ENCODE measurements around the gene NFKBIB. TPM values are rescaled to one million over a fixed set of nuclear protein-coding genes. Genes with fewer than 3 reads are reported as not detected.

The NFKBIB gene
- total RNA-seq, 1 donor from 2014 or later = 21.7 TPM

DNA sequence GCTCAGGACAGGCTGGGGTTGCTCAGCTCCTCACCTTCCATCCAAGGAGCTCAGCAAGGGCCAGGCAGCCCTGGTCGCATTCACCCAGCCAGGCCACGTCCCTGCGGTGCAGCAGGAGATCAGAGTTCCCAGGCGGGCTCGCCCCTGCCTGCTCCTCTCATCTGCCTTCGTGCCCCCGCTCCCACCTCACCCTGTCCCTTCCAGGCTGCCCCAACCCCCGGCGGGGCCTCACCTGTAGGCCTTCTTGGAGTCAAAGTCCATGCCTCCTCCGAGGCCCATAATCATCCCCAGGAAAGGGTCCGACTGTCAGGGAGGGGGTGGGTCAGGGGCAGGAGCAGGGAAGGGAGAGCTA, 20.4 kb upstream of the NFKBIB start:
- Histone ChIP-seq H3K79me2 (ENCODE audit: insufficient read depth, low read length) (no peaks in the 10 kb centered on the region), H3K4me3 (ENCODE audit: insufficient read depth, low read depth, low read length) (no peak overlapping the region), H3K4me2 (ENCODE audit: low read length) (no peak overlapping the region), H2AFZ (ENCODE audit: low read depth, low read length) (no peak overlapping the region), H3K27ac (ENCODE audit: low read depth, low read length) (no peak overlapping the region), H3K27me3 (ENCODE audit: insufficient read depth, low read length) (no peaks in the 10 kb centered on the region), H3K9me3 (ENCODE audit: insufficient read depth, low read depth, low read length) (no peaks in the 10 kb centered on the region), H3K4me1 (ENCODE audit: insufficient read depth, low read length) (no peaks in the 10 kb centered on the region), H3K9ac (ENCODE audit: low read length) (no peak overlapping the region), H3K36me3 (ENCODE audit: insufficient read depth, low read length) (no peaks in the 10 kb centered on the region), H4K20me1 (ENCODE audit: insufficient read depth, low read length) (no peaks in the 10 kb centered on the region)
- no peaks in the 10 kb centered on the region for H3K4me1 Mint-ChIP-seq (ENCODE audit: low read depth, unreplicated experiment)
- H3K27ac Mint-ChIP-seq (ENCODE audit: unreplicated experiment) = no peak overlapping the region
- peaks cover 3% of the 10 kb centered on the region for H3K36me3 Mint-ChIP-seq (ENCODE audit: low read depth, unreplicated experiment)
- FAIRE-seq (no peak), DNase-seq (ENCODE audit: low read depth) (no peak)
- H3K27me3 Mint-ChIP-seq (ENCODE audit: low read depth, unreplicated experiment) = no peaks in the 10 kb centered on the region
- no peaks in the 10 kb centered on the region for H3K9me3 Mint-ChIP-seq (ENCODE audit: unreplicated experiment)
- TF ChIP-seq CTCF (IDR thresholded peaks at IDR 0.05; ENCODE audit: insufficient read depth, low read depth, low read length) (no peak), EZH2 (IDR thresholded peaks at IDR 0.05; ENCODE audit: insufficient read depth, low read length) (no peak)
- H3K4me3 Mint-ChIP-seq (ENCODE audit: unreplicated experiment) = no peak overlapping the region

DNA sequence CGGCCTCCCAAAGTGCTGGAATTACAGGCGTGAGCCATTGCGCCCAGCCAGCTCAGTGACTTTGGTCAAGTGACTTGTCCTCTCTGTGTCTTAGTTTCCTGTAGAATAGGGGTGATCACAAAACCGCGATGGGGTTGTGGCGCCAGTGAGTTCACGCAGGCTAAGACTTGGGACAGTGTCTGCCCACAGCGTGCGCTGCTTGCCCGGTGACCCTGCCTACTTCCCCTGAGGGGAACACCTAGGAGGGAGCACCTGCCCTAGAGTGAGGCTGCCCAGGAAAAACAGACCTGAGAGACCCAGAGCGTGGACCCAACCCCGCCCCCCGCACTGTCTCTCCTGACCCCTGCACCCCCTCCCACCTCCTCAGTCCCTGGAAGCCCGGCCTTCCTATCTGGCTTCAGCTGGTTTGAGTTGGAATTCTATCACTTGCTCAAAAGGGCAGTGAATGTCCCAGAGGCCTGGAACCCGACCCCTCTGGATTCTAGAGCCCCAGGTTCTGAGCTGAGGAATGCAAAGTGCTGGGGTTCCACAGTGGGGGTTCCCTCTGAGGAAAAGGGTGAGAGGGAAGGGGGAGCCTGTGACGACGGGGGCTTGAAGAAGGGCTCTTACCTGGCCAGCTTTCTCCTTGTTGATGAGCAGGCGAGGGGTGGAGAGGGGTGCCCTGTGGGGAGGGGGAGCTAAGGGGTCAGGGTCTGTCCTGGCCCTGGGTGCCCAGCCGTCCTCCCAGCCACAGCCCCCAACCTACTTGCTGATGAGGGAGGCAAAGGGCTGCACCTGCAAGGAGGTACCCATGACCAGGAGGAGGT, 19.5 kb upstream of the NFKBIB start:
- H3K27me3 Mint-ChIP-seq (ENCODE audit: low read depth, unreplicated experiment) = no peaks in the 10 kb centered on the region
- DNase-seq (ENCODE audit: low read depth) = no peak

More for the DNA sequence above, 19.5 kb upstream of the NFKBIB start:
- Mint-ChIP-seq H3K36me3 (ENCODE audit: low read depth, unreplicated experiment) (peaks cover 3% of the 10 kb centered on the region), H3K4me3 (ENCODE audit: unreplicated experiment) (no peak overlapping the region), H3K4me1 (ENCODE audit: low read depth, unreplicated experiment) (no peaks in the 10 kb centered on the region), H3K9me3 (ENCODE audit: unreplicated experiment) (no peaks in the 10 kb centered on the region), H3K27ac (ENCODE audit: unreplicated experiment) (no peak overlapping the region)
- no peak for FAIRE-seq
- Histone ChIP-seq H3K79me2 (ENCODE audit: insufficient read depth, low read length) (no peaks in the 10 kb centered on the region), H2AFZ (ENCODE audit: low read depth, low read length) (no peak overlapping the region), H3K9me3 (ENCODE audit: insufficient read depth, low read depth, low read length) (no peaks in the 10 kb centered on the region), H4K20me1 (ENCODE audit: insufficient read depth, low read length) (no peaks in the 10 kb centered on the region), H3K4me2 (ENCODE audit: low read length) (no peak overlapping the region), H3K36me3 (ENCODE audit: insufficient read depth, low read length) (no peaks in the 10 kb centered on the region), H3K4me1 (ENCODE audit: insufficient read depth, low read length) (no peaks in the 10 kb centered on the region), H3K4me3 (ENCODE audit: insufficient read depth, low read depth, low read length) (no peak overlapping the region), H3K27me3 (ENCODE audit: insufficient read depth, low read length) (no peaks in the 10 kb centered on the region), H3K9ac (ENCODE audit: low read length) (no peak overlapping the region), H3K27ac (ENCODE audit: low read depth, low read length) (no peak overlapping the region)
- TF ChIP-seq EZH2 (IDR thresholded peaks at IDR 0.05; ENCODE audit: insufficient read depth, low read length) (no peak), CTCF (IDR thresholded peaks at IDR 0.05; ENCODE audit: insufficient read depth, low read depth, low read length) (no peak)
